ENCODE data around the gene CARD6.
"Not testable (repeated sequence)": the region's sequence is repeated elsewhere in the genome, so short reads cannot be mapped to it uniquely, and the experiment has no call there.

GRCh38 chr5:40792691-40793090 is 48.5 kb upstream of the CARD6 start:
- not testable (repeated sequence) for TF ChIP-seq CTCF, POLR2A (IDR thresholded peaks at IDR 0.05)

Data from thyroid gland (tissue), 4 donors.